HEK293 (cell line): ENCODE data around the gene PLK5.
"Not testable (repeated sequence)": the region's sequence is repeated elsewhere in the genome, so short reads cannot be mapped to it uniquely, and the experiment has no call there.

ENCODE experiments used
- CTCF ChIA-PET: fragments of 350-600 bp; formaldehyde crosslinking; extraction: SDS; loops from one replicate; lab custom pipeline; 2021; ENCODE audit warnings: antibody characterized with exemption; lab: Yijun Ruan, JAX
- POLR2A ChIA-PET: fragments of 300-600 bp; formaldehyde crosslinking; extraction: SDS; loops from one replicate; lab custom pipeline; 2020; ENCODE audit warnings: antibody characterized with exemption, inconsistent platforms; lab: Yijun Ruan, JAX
- H3K27ac ChIP-seq: fragments of 200-500 bp; sonication (Bioruptor generic); 2 replicates; pipeline ENCODE4 v1.5.1; 2014; ENCODE audit warnings: low read depth, low read length, control low read depth, inconsistent platforms; ENCODE audit errors: extremely low read depth
- H3K36me3 ChIP-seq, 2 experiments: fragments of 200-500 bp in 1 of 2; sonication (Bioruptor generic) in 1 of 2; 1 replicate in 1 of 2; 2 replicates in 1 of 2; pipeline ENCODE4 v1.5.1; 2014 to 2017; ENCODE audit warnings: inconsistent platforms in 2 of 2, low read length in 2 of 2; ENCODE audit not compliant: control insufficient read depth in 2 of 2, insufficient read depth in 1 of 2
- H3K4me1 ChIP-seq: fragments of 200-500 bp; sonication (Bioruptor generic); 2 replicates; pipeline ENCODE4 v1.5.1; 2014; ENCODE audit warnings: mild to moderate bottlenecking, low read length, inconsistent platforms; ENCODE audit not compliant: control insufficient read depth, insufficient read depth
- H3K4me3 ChIP-seq: 2 replicates; pipeline ENCODE4 v1.5.1; 2011; ENCODE audit warnings: low read depth, mild to moderate bottlenecking, control low read depth, low read length, moderate library complexity
- H3K9me3 ChIP-seq: fragments of 200-500 bp; sonication (Bioruptor generic); 2 replicates; pipeline ENCODE4 v1.5.1; 2014; ENCODE audit warnings: low read depth, low read length, inconsistent platforms; ENCODE audit not compliant: control insufficient read depth, insufficient read depth
- CTCF ChIP-seq: fragments of 450-650 bp; formaldehyde crosslinking; IDR thresholded peaks from 2 replicates; pipeline ENCODE4 v1.5.1; 2016; ENCODE audit warnings: missing biosample characterization, missing genetic modification characterization
- SALL2 ChIP-seq: fragments of 450-650 bp; formaldehyde crosslinking; IDR thresholded peaks from 2 replicates; pipeline ENCODE4 v1.5.0; 2017; ENCODE audit warnings: missing biosample characterization, mild to moderate bottlenecking, missing genetic modification characterization, borderline replicate concordance
- SCRT1 ChIP-seq: fragments of 450-650 bp; formaldehyde crosslinking; IDR thresholded peaks from 2 replicates; pipeline ENCODE4 v1.5.1; 2016; ENCODE audit warnings: missing biosample characterization, missing genetic modification characterization, borderline replicate concordance
- ZBTB21 ChIP-seq: fragments of 450-650 bp; formaldehyde crosslinking; IDR thresholded peaks from 2 replicates; pipeline ENCODE4 v1.5.1; 2017; ENCODE audit warnings: missing biosample characterization, missing genetic modification characterization
- ZBTB26 ChIP-seq: fragments of 450-650 bp; formaldehyde crosslinking; optimal IDR thresholded peaks from 2 replicates; pipeline ENCODE3; 2016; ENCODE audit warnings: missing biosample characterization, mild to moderate bottlenecking, missing genetic modification characterization
- ZBTB48 ChIP-seq: fragments of 450-650 bp; formaldehyde crosslinking; IDR thresholded peaks from 2 replicates; pipeline ENCODE4 v1.5.1; 2016; ENCODE audit warnings: missing biosample characterization, missing genetic modification characterization
- ZBTB6 ChIP-seq: fragments of 450-650 bp; formaldehyde crosslinking; IDR thresholded peaks from 2 replicates; pipeline ENCODE4 v1.5.1; 2017; ENCODE audit warnings: missing biosample characterization, missing genetic modification characterization
- ZBTB8A ChIP-seq: fragments of 450-650 bp; formaldehyde crosslinking; IDR thresholded peaks from 2 replicates; pipeline ENCODE4 v1.5.1; 2016; ENCODE audit warnings: missing biosample characterization, missing genetic modification characterization
- ZEB2 ChIP-seq: fragments of 450-650 bp; formaldehyde crosslinking; IDR thresholded peaks from 2 replicates; pipeline ENCODE4 v1.5.1; 2016; ENCODE audit warnings: missing biosample characterization, missing genetic modification characterization
- ZNF10 ChIP-seq: fragments of 450-650 bp; formaldehyde crosslinking; IDR thresholded peaks from 2 replicates; pipeline ENCODE4 v1.5.1; 2017; ENCODE audit warnings: missing biosample characterization, missing genetic modification characterization
- ZNF292 ChIP-seq: fragments of 450-650 bp; formaldehyde crosslinking; IDR thresholded peaks from 2 replicates; pipeline ENCODE4 v1.5.1; 2016; ENCODE audit warnings: low read depth, missing biosample characterization, missing genetic modification characterization, borderline replicate concordance
- ZNF324 ChIP-seq: fragments of 450-650 bp; formaldehyde crosslinking; IDR thresholded peaks from 2 replicates; pipeline ENCODE4 v1.5.1; 2016; ENCODE audit warnings: missing biosample characterization, missing genetic modification characterization
- ZNF350 ChIP-seq: fragments of 450-650 bp; formaldehyde crosslinking; IDR thresholded peaks from 2 replicates; pipeline ENCODE4 v1.5.0; 2017; ENCODE audit warnings: missing biosample characterization, mild to moderate bottlenecking, missing genetic modification characterization
- ZNF394 ChIP-seq: fragments of 450-650 bp; formaldehyde crosslinking; IDR thresholded peaks from 2 replicates; pipeline ENCODE4 v1.5.1; 2016; ENCODE audit warnings: missing biosample characterization, missing genetic modification characterization, mild to moderate bottlenecking, moderate library complexity, borderline replicate concordance
- ZNF426 ChIP-seq: fragments of 450-650 bp; formaldehyde crosslinking; IDR thresholded peaks from 2 replicates; pipeline ENCODE4 v1.5.1; 2017; ENCODE audit warnings: missing biosample characterization, missing genetic modification characterization, mild to moderate bottlenecking, inconsistent platforms, moderate library complexity
- ZNF473 ChIP-seq: fragments of 450-650 bp; formaldehyde crosslinking; IDR thresholded peaks from 2 replicates; pipeline ENCODE4 v1.5.1; 2017; ENCODE audit warnings: missing biosample characterization, missing genetic modification characterization
- ZNF510 ChIP-seq: fragments of 450-650 bp; formaldehyde crosslinking; IDR thresholded peaks from 2 replicates; pipeline ENCODE4 v1.5.1; 2018; ENCODE audit warnings: mild to moderate bottlenecking, missing genetic modification characterization, missing biosample characterization; ENCODE audit not compliant: insufficient replicate concordance
- ZNF585B ChIP-seq: fragments of 450-650 bp; formaldehyde crosslinking; IDR thresholded peaks from 2 replicates; pipeline ENCODE4 v1.5.1; 2016; ENCODE audit warnings: missing biosample characterization, missing genetic modification characterization
- ZNF791 ChIP-seq: fragments of 450-650 bp; formaldehyde crosslinking; IDR thresholded peaks from 2 replicates; pipeline ENCODE4 v1.5.1; 2016; ENCODE audit warnings: missing biosample characterization, missing genetic modification characterization
- ZNF830 ChIP-seq: fragments of 450-650 bp; IDR thresholded peaks from 2 replicates; pipeline ENCODE4 v1.5.0; 2018; ENCODE audit warnings: missing biosample characterization, missing genetic modification characterization, low read depth, mild to moderate bottlenecking, moderate library complexity
- ZNF837 ChIP-seq: fragments of 450-650 bp; formaldehyde crosslinking; IDR thresholded peaks from 2 replicates; pipeline ENCODE4 v1.5.1; 2016; ENCODE audit warnings: missing biosample characterization, missing genetic modification characterization
- ZSCAN30 ChIP-seq: fragments of 450-650 bp; IDR thresholded peaks from 2 replicates; pipeline ENCODE4 v1.5.1; 2018; ENCODE audit warnings: missing biosample characterization, mild to moderate bottlenecking, missing genetic modification characterization, moderate library complexity
- ZXDB ChIP-seq: fragments of 450-650 bp; formaldehyde crosslinking; IDR thresholded peaks from 2 replicates; pipeline ENCODE4 v1.5.1; 2016; ENCODE audit warnings: missing biosample characterization, missing genetic modification characterization

The PLK5 gene

GRCh38 chr19:1475751-1476437 is 48.0 kb upstream of the PLK5 start:
- CTCF ChIA-PET: no interaction called here
- peaks cover 5% of the 10 kb centered on the region for H3K4me1 ChIP-seq

GRCh38 chr19:1477056-1477455 is 46.8 kb upstream of the PLK5 start:
- H3K27ac ChIP-seq, H3K9me3 ChIP-seq, H3K4me3 ChIP-seq, H3K4me1 ChIP-seq, POLR2A ChIA-PET: not testable (repeated sequence)
- CTCF ChIA-PET: interaction anchor here (0.6 to 1.4 kb wide), 3 partner anchors 69 to 420 kb away, joined by 3 to 8 read pairs (median 3); no protein-coding TSS in a partner anchor
- H3K36me3 ChIP-seq: peaks cover 4 to 28% of the 10 kb centered on the region in 2 experiments; a peak in 2 of 3 replicates

More at GRCh38 chr19:1475751-1476437, 48.0 kb upstream of the PLK5 start:
- POLR2A ChIA-PET: interaction anchor here (0.6 to 1.6 kb wide), 4 partner anchors 10 to 1066 kb away, joined by 3 to 4 read pairs (median 4); partner anchors contain the start of gene REEP6
- no peak for TF ChIP-seq ZNF510 (tag by site-specific recombination)
- H3K27ac ChIP-seq: no peak overlapping the region
- H3K9me3 ChIP-seq: no peaks in the 10 kb centered on the region
- H3K36me3 ChIP-seq: peaks cover 4 to 28% of the 10 kb centered on the region in 2 experiments; a peak in 2 of 3 replicates
- no peak overlapping the region for H3K4me3 ChIP-seq

GRCh38 chr19:1478934-1479707 is 44.8 kb upstream of the PLK5 start, which contains the start of gene C19orf25:
Gene C19orf25 (minus strand): TSS chr19:1479215. CDS start chr19:1478903, 312 bp downstream.
- ChIA-PET POLR2A (no interaction called here), CTCF (interaction anchor here (0.6 kb wide), 1 partner anchor 15 kb away, joined by 4 read pairs; no protein-coding TSS in a partner anchor)
- H3K36me3 ChIP-seq: peaks cover 4 to 28% of the 10 kb centered on the region in 2 experiments; a peak in 2 of 3 replicates
- no peaks in the 10 kb centered on the region for H3K9me3 ChIP-seq
- peak within 1 kb of the TSS; percentile 60 for H3K4me3 ChIP-seq
- H3K4me1 ChIP-seq: no peaks in the 10 kb centered on the region
- H3K27ac ChIP-seq: peak within 1 kb of the TSS; percentile 90
- TF ChIP-seq ZBTB26 (tag by site-specific recombination) (peak; percentile 72), ZNF585B (no peak), ZNF394 (tag by site-specific recombination) (0 out of 2 replicates have a peak, but pooled peaks have one; percentile 17), ZNF830 (tag by site-specific recombination) (no peak), ZBTB21 (tag by site-specific recombination) (peak; percentile 47; the same call in 1 of the 2 replicates), SALL2 (tag by site-specific recombination) (no peak), ZNF473 (tag by site-specific recombination) (no peak), CTCF (tag by site-specific recombination) (0 out of 2 replicates have a peak, but pooled peaks have one; percentile 11), ZNF292 (tag by site-specific recombination) (no peak), SCRT1 (tag by site-specific recombination) (no peak), ZXDB (tag by site-specific recombination) (peak; percentile 81), ZNF791 (tag by site-specific recombination) (no peak), ZNF426 (tag by site-specific recombination) (no peak), ZSCAN30 (peak; percentile 85; the same call in 1 of the 2 replicates), ZBTB6 (tag by site-specific recombination) (no peak), ZEB2 (tag by site-specific recombination) (peak; percentile 82; the same call in 1 of the 2 replicates), ZNF10 (tag by site-specific recombination) (no peak; the same call in 1 of the 2 replicates), ZNF350 (tag by site-specific recombination) (no peak), ZNF837 (tag by site-specific recombination) (no peak), ZNF324 (tag by site-specific recombination) (0 out of 2 replicates have a peak, but pooled peaks have one; percentile 75), ZBTB8A (tag by site-specific recombination) (peak; percentile 91), ZBTB48 (peak; percentile 86)
